Measurements from ENCODE around the gene SERINC2.

GRCh38 chr1:31436596-31437432, 23.8 kb downstream of the SERINC2 start:
- no peak for TF ChIP-seq CTCF (optimal IDR thresholded peaks at IDR 0.05 in 1 of 3, IDR thresholded peaks at IDR 0.05 in 1 of 3, conservative IDR thresholded peaks at IDR 0.05 in 1 of 3; ENCODE audit: extremely low read depth in 1 of 3, insufficient read depth in 2 of 3, low read length in 3 of 3)
- no peak for TF ChIP-seq EZH2 (IDR thresholded peaks at IDR 0.05; ENCODE audit: low read length)
